PC-3 (cell line): ENCODE measurements around the gene CLEC4A. TPM values are rescaled to one million over a fixed set of nuclear protein-coding genes. Genes with fewer than 3 reads are reported as not detected.
"Not testable (repeated sequence)": the region's sequence is repeated elsewhere in the genome, so short reads cannot be mapped to it uniquely, and the experiment has no call there.

Source experiments
- ATAC-seq: fragments of 200-7000 bp; cut with Tn5 transposase; 2 replicates; pipeline ENCODE4 v1.9.1; 2020; ENCODE audit warnings: mild to moderate bottlenecking, moderate library complexity
- BruUV-seq: library from RNA; stranded (reverse); fragments of 400-500 nt; replicated peaks from 2 replicates; lab custom pipeline; 2021; lab: Mats Ljungman, UMichigan
- CTCF ChIA-PET: fragments of 300-600 bp; sonication (Branson Sonifier 250); formaldehyde crosslinking; loops from one replicate; lab custom pipeline; 2022; ENCODE audit warnings: antibody characterized with exemption; lab: Charles Lee
- POLR2A ChIA-PET: fragments of 300-600 bp; sonication (Branson Sonifier 250); formaldehyde crosslinking; loops from one replicate; lab custom pipeline; 2022; ENCODE audit warnings: antibody characterized with exemption; ENCODE audit not compliant: unreplicated experiment; lab: Charles Lee
- DNase-seq: peaks from one replicate; pipeline ENCODE4 v3.0.0-alpha.2; 2015
- H2AFZ ChIP-seq: fragments of 300-600 bp; sonication (generic); 2 replicates; pipeline ENCODE4 v1.6.0; 2016; ENCODE audit warnings: antibody characterized with exemption, low read length
- H3F3A ChIP-seq: fragments of 300-600 bp; sonication (generic); one replicate; pipeline ENCODE4 v1.6.0; 2017; ENCODE audit warnings: antibody characterized with exemption, low read length, control low read depth, mild to moderate bottlenecking; ENCODE audit not compliant: unreplicated experiment
- H3K27ac ChIP-seq: fragments of 300-600 bp; sonication (generic); 2 replicates; pipeline ENCODE4 v1.5.1; 2016; ENCODE audit warnings: mild to moderate bottlenecking, low read length
- H3K27me3 ChIP-seq: fragments of 300-600 bp; sonication (generic); 2 replicates; pipeline ENCODE4 v1.6.1; 2016; ENCODE audit warnings: low read length, mixed read lengths
- H3K36me3 ChIP-seq: fragments of 300-600 bp; sonication (generic); 2 replicates; pipeline ENCODE4 v1.6.1; 2016; ENCODE audit warnings: low read depth, mixed run types, low read length, mixed read lengths
- H3K4me1 ChIP-seq: fragments of 300-600 bp; sonication (generic); 2 replicates; pipeline ENCODE4 v1.5.1; 2016; ENCODE audit warnings: low read length; ENCODE audit not compliant: insufficient read depth
- H3K4me2 ChIP-seq: fragments of 300-600 bp; sonication (generic); 2 replicates; pipeline ENCODE4 v1.6.0; 2016; ENCODE audit warnings: low read length
- H3K4me3 ChIP-seq: fragments of 300-600 bp; sonication (generic); 2 replicates; pipeline ENCODE4 v1.5.1; 2016; ENCODE audit warnings: mild to moderate bottlenecking, low read length, mixed read lengths
- H3K79me2 ChIP-seq: fragments of 300-600 bp; sonication (generic); 2 replicates; pipeline ENCODE4 v1.6.1; 2017; ENCODE audit warnings: low read length, mixed read lengths
- H3K9ac ChIP-seq: fragments of 300-600 bp; sonication (generic); 2 replicates; pipeline ENCODE4 v1.6.0; 2016; ENCODE audit warnings: mild to moderate bottlenecking, low read length
- H3K9me2 ChIP-seq: fragments of 300-600 bp; sonication (generic); replicated peaks from 2 replicates; pipeline ENCODE4 v1.6.1; 2016; ENCODE audit warnings: mixed run types, low read length, mixed read lengths
- H3K9me3 ChIP-seq: fragments of 300-600 bp; sonication (generic); 2 replicates; pipeline ENCODE4 v1.6.1; 2016; ENCODE audit warnings: low read length, mixed read lengths
- H4K20me1 ChIP-seq: fragments of 300-600 bp; sonication (generic); 2 replicates; pipeline ENCODE4 v1.6.1; 2016; ENCODE audit warnings: low read length, mixed read lengths
- CTCF ChIP-seq: fragments of 300-600 bp; sonication (generic); conservative IDR thresholded peaks from 2 replicates; pipeline ENCODE4 v1.5.1; 2017; ENCODE audit warnings: antibody characterized with exemption, low read depth, mild to moderate bottlenecking, low read length
- EZH2 ChIP-seq: fragments of 300-600 bp; sonication (generic); IDR thresholded peaks from one replicate; pipeline ENCODE4 v1.6.1; 2017; ENCODE audit warnings: antibody characterized with exemption, mild to moderate bottlenecking, low read length; ENCODE audit not compliant: unreplicated experiment
- EZH2phosphoT487 ChIP-seq: fragments of 300-600 bp; sonication (generic); IDR thresholded peaks from 2 replicates; pipeline ENCODE4 v1.6.1; 2018; ENCODE audit warnings: mild to moderate bottlenecking, antibody characterized with exemption, low read length, borderline replicate concordance
- intact Hi-C: fragments of 100-400 bp; cut with micrococcal nuclease; formaldehyde crosslinking; loops from 2 replicates; pipeline ENCODE4 v1.9.0; 2023
- total RNA-seq: library from RNA; depleted of rRNA; stranded (reverse); fragments of >200 nt; gene quantifications from 2 replicates; pipeline ENCODE4 v1.2.3, GENCODE V29; 2014

Gene CLEC4A
- total RNA-seq, 1 experiment from 2014 or later, result 0.51 TPM

- ChIA-PET POLR2A (no interaction called here), CTCF (no interaction called here)
- no peak for DNase-seq
- Histone ChIP-seq H3K79me2 (peaks cover 50% of the 10 kb centered on the region), H3F3A (no peaks in the 10 kb centered on the region), H3K27me3 (no peaks in the 10 kb centered on the region), H4K20me1 (no peaks in the 10 kb centered on the region), H3K27ac (no peak overlapping the region), H3K4me2 (no peak overlapping the region), H2AFZ (no peak overlapping the region), H3K4me3 (no peak overlapping the region), H3K4me1 (no peaks in the 10 kb centered on the region), H3K9ac (no peak overlapping the region), H3K9me3 (no peaks in the 10 kb centered on the region), H3K36me3 (peaks cover 10% of the 10 kb centered on the region; the same call in 1 of the 2 replicates), H3K9me2 (no peaks in the 10 kb centered on the region)
- TF ChIP-seq EZH2, result no peak
- no TSS peak for BruUV-seq
- no peak for ATAC-seq
- intact Hi-C loops, result no loop called here
Observed at GRCh38 chr12:8088574-8088973, 34.8 kb upstream of the CLEC4A start.

- H3K27me3 ChIP-seq, POLR2A ChIA-PET, H3K27ac ChIP-seq, H3K4me3 ChIP-seq, H4K20me1 ChIP-seq, H3F3A ChIP-seq, H3K9me3 ChIP-seq, H3K4me2 ChIP-seq, BruUV-seq, CTCF ChIA-PET, ATAC-seq, intact Hi-C loops, H3K9me2 ChIP-seq, H2AFZ ChIP-seq, H3K36me3 ChIP-seq, H3K4me1 ChIP-seq, DNase-seq, H3K9ac ChIP-seq: not testable (repeated sequence)
- peaks cover 43% of the 10 kb centered on the region for H3K79me2 ChIP-seq
Observed at GRCh38 chr12:8089277-8089676, 34.1 kb upstream of the CLEC4A start.

- H3K4me2 ChIP-seq, result no peak overlapping the region
- no peaks in the 10 kb centered on the region for H3F3A ChIP-seq
- no peak overlapping the region for H3K4me3 ChIP-seq
- H3K79me2 ChIP-seq, result peaks cover 39% of the 10 kb centered on the region
- no TSS peak for BruUV-seq
- TF ChIP-seq EZH2phosphoT487 (no peak), CTCF (no peak), EZH2 (no peak)
- peaks cover 10% of the 10 kb centered on the region for H3K36me3 ChIP-seq
- ChIA-PET POLR2A (no interaction called here), CTCF (no interaction called here)
- H2AFZ ChIP-seq, result no peak overlapping the region
- no peaks in the 10 kb centered on the region for H3K9me3 ChIP-seq
- H4K20me1 ChIP-seq, result no peaks in the 10 kb centered on the region
- intact Hi-C loops, result no loop called here
- no peaks in the 10 kb centered on the region for H3K27me3 ChIP-seq
- no peaks in the 10 kb centered on the region for H3K4me1 ChIP-seq
- no peak overlapping the region for H3K27ac ChIP-seq
- ATAC-seq, result no peak
- H3K9ac ChIP-seq, result no peak overlapping the region
- DNase-seq, result no peak
- H3K9me2 ChIP-seq, result no peaks in the 10 kb centered on the region
Observed at GRCh38 chr12:8089716-8090115, 33.7 kb upstream of the CLEC4A start.

- TF ChIP-seq EZH2phosphoT487 (no peak), CTCF (no peak), EZH2 (no peak)
- Histone ChIP-seq H3K9me3 (no peaks in the 10 kb centered on the region), H3K27me3 (no peaks in the 10 kb centered on the region), H3F3A (no peaks in the 10 kb centered on the region), H3K9me2 (no peaks in the 10 kb centered on the region), H4K20me1 (no peaks in the 10 kb centered on the region), H3K9ac (no peak overlapping the region), H3K36me3 (peaks cover 10% of the 10 kb centered on the region), H3K79me2 (peaks cover 11% of the 10 kb centered on the region), H3K4me1 (no peaks in the 10 kb centered on the region), H3K4me2 (no peak overlapping the region), H3K4me3 (no peak overlapping the region), H3K27ac (no peak overlapping the region), H2AFZ (no peak overlapping the region)
- ATAC-seq, result no peak
- no peak for DNase-seq
- ChIA-PET CTCF (no interaction called here), POLR2A (no interaction called here)
- intact Hi-C loops, result no loop called here
- BruUV-seq, result no TSS peak
Observed at GRCh38 chr12:8093291-8093690, 30.1 kb upstream of the CLEC4A start.
